ENCODE data around the gene DENND10.
"Not testable (repeated sequence)": the region's sequence is repeated elsewhere in the genome, so short reads cannot be mapped to it uniquely, and the experiment has no call there.

DENND10 gene

DNA sequence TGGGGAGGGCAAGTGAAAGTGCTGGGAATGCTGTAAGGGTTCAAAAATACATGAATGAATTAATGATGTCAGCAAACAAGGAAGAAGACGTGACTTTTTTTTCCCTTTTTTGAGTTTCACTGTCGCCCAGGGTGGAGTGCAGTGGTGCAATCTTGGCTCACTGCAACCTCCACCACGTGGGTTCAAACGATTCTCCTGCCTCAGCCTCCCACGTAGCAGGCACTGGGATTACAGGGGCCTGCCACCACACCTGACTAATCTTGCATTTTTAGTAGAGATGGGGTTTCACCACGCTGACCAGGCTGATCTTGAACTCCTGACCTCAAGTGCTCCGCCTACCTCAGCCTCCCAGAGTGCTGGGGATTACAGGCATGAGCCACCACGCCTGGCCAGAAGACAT lies 30.0 kb downstream of the DENND10 start:
- no peak for DNase-seq

DNA sequence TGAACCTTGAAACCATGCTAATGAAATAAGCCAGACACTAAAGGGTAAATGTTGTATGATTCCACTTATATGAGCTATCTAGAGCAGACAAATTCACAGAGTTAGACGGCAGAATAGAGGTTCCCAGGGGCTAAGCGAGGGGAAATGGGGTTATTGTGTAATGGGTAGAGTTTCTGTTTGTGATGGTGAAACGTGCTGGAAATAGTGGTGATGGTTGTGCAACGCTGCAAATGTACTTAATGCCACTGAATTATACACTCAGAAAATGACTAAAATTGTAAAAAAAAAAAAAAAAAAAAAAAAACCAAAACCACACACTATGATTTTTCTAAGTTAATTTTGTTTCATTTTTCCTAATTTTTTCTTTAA lies 31.6 kb downstream of the DENND10 start:
- DNase-seq, result no peak

DNA sequence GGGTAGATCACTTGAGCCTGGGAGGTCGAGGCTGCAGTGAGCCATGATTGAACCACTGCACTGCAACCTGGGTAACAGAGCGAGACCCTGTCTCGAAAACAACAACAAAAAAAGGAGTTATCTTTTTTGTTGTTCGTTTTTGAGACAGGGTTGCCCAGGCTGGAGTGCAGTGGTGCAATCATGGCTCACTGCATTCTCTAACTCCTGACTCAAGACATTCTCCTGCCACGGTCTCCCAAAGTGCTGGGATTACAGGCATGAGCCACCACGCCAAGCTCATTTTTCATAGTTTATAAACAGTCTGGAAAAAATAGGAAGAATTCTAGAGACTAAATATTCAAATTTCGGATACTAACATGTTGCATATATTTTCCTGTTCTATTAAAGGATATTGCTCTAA lies 32.2 kb downstream of the DENND10 start:
- no peak for DNase-seq

DNA sequence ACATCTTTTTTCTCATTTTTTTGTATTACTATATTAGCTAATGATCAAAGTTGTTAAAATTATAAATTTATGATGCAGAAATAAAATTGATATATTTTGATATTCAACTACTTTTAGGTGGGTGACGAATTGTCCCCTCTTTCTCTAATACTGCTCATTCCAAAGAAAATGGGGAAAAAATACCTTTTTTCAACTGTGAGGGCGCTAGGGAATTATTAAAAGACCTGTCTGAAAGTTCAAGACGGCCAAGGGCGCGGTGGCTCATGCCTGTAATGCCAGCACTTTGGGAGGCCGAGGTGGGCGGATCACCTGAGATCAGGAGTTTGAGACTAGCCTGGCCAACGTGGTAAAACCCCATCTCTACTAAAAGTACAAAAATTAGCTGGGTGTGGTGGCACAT lies 34.0 kb downstream of the DENND10 start:
- not testable (repeated sequence) for DNase-seq

DNA sequence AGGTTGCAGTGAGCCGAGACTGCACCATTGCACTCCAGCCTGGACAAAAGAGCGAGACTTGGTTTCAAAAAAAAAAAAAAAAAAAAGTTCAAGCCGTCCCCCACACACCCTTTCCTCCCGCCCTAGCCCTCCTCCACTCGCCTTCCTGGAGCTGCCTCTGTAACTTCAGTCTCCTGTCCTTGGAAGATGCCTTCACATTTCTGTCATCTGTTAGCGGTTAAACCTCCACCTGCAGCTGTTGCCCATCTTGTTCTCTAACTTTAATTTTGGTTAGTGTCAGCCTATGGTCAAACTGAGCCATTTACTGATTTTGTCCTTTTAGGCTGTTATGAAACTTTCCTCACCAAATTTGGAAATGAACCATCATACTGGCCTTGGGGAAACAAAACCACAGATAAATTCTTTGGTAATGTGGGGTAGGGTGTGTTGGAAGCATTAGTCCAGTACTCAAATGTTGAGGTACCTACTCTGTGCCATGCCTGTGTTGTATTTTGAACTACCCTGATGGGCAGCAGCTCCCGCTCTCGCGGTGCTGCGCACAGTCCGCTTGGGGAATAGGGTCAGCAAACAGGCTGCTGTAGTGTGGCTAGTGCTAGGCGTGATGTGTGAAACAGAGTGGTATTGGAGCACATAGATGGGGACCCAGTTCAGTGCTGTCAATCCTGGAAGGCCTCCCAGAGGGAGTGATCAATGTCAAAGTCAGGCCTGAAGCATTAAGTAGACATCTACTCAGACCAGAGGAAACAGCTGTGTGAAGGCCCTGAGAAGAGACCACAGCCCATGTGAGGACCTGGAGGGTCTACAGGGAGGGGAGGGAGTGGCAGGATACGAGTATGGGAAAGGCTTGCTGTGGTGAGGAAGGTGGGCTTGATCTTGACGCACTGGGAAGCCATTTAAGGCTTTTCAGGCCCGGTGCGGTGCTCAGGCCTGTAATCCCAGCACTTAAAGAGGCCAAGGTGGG lies 34.7 kb downstream of the DENND10 start:
- no peak for DNase-seq

DNA sequence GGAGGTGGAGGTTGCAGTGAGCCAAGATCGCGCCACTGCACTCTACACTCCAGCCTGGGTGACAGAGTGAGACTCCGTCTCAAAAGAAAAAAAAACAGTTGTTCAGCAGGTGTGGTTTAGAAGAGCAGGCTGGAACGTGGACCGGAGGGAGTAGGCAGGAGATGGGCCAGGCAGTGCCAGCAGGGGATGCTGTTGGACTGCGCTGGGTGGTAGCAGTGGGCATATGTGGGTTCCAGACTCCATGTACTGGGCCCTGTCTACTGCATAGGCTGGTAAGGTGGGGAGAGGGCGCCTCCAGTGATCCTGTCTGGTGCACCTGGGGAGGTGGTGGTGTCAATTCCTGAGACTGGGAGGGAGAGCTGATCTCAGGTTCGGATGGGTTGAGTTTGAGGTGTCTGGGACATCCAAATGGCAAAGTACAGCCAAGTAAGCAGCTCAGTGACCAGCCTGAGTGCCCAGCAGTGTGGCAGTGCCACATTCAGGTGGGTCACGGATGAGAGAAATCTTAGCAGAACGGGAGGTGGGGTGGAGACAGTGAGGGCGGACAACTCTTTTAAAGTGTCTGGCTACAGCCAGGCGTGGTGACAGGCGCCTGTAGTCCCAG lies 35.7 kb downstream of the DENND10 start:
- peak; percentile 45 for DNase-seq

DNA sequence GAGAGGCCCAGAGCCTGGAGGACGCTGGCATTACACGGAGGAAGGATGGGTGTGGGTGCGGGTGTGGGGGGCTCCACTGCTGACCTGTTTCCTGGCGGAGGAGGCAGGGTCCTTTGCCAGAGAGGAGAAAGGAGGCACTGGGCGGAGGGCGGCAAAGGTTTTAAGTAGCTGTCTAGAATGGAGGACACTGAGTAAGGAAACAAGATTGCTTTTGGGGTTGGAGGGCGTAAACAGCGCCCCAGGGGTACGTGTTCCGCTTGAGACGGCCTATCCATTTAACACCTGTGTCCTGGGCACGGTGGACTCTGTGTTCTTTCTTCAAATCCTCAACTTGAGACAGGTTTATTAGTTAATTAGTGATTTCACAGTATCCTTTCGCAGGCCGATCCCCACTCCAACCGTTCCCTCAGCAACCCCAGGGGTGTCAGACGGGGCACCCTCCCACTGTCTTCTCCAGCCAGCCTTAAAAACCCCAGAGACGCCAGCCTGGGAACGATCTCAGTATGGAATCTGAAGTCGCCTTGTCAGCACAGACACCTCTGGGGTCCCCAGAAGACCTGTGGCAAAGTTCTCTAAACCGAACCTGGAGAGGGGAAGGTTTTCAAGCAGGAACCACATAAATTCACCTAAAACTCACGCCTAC lies 36.8 kb downstream of the DENND10 start:
- no peak for DNase-seq

DNA sequence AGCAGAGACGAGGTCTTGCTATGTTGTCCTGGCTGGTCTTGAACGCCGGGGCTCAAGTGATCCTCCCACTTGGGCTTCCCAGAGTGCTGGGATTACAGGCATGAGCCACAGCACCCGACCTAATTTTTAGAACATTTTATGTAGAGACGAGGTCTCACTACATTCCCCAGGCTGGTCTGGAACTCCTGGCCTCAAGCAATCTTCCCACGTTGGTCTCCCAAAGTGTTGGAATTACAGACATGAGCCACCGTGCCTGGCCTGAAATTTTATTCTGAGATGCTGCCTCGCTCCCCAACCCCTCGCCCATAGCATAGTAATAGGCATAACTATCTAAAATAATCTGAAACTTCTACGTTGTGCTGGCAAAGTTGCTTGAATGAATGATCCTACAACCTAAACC lies 39.7 kb downstream of the DENND10 start:
- DNase-seq, result no peak

DNA sequence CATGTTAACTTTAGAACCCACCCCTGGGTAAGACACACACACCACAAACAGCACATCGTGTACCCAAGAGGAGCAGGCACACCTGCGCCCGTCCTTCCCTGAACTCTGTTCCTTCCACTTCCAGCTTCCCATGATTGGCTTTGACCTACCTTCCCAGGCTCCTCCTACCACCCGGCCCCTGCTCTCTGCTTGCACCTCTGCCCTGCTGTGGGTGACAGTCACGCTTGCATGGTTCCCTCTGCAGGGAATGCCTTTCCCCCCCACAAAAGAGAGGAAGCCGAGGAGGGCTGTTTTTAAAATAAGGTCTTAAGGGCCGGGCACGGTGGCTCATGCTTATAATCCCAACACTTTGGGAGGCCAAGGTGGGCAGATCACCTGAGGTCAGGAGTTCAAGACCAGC lies 45.2 kb downstream of the DENND10 start:
- DNase-seq, result no peak

DNA sequence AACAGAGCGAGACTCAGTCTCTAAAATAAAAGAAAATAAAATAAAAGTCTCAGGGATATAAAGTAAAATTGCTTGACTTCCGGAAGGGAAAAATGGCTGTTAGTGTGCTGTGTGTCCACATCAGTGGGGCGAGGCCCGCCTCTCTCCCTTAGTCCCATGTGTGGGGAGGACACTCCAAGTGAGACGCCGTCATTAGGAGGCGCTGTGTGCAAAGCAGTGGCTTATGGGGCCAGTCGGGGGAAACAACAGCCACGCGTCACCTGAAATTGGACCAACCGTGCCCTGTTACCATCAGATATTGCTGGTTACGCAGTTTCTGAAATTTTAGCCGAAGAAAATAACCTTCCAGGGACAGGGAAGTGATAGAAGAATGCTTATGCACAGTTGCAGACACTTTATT lies 45.8 kb downstream of the DENND10 start:
- DNase-seq, result no peak

DNA sequence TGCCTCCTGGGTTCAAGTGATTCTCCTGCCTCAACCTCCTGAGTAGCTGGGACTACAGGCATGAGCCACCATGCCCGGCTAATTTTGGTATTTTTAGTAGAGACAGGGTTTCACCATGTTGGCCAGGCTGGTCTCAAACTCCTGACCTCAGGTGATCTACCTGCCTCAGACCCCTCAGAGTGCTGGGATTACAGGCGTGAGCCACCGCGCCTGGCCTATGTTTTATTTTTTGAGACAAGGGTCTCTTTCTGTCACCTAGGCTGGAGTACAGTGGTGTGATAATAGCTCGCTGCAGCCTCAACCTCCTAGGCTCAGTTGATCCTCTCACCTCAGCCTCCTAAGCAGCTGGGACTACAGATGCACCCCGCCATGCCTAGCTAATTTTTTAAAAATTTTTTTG lies 47.7 kb downstream of the DENND10 start:
- DNase-seq, result not testable (repeated sequence)

DNA sequence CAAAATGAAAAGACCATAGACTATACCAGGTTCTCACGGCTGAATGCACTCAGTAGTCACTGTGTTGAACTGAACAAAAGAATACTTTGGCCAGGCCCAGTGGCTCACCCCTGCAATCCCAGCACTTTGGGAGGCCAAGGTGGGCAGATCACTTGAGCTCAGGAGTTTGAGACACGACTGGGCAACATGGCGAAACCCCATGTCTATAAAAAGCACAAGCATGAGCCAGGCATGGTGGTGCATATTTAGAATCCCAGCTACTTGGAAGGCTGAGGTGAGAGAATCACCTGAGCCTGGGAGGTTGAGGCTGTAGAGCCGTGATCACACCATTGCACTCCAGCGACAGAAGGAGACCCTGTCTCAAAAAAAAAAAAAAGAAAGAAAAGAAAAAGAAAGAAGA lies 49.1 kb downstream of the DENND10 start:
- DNase-seq, result no peak

DNA sequence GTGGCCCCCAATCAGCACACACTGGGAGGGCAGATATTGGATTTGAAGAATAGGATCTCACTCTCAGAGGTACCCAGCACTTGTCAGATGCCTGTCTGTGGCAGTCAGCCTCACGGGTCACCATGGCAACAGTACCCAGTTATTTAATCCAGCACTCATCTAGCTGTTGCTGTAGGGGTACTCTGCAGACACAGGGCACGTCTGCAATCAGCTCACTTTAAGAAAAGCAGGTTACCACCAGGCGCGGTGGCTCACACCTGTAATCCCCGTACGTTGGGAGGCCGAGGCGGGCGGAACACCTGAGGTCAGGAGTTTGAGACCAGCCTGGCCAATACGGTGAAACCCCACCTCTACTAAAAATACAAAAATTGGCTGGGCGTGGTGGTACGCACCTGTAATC lies 49.7 kb downstream of the DENND10 start:
- DNase-seq, result no peak

DNA sequence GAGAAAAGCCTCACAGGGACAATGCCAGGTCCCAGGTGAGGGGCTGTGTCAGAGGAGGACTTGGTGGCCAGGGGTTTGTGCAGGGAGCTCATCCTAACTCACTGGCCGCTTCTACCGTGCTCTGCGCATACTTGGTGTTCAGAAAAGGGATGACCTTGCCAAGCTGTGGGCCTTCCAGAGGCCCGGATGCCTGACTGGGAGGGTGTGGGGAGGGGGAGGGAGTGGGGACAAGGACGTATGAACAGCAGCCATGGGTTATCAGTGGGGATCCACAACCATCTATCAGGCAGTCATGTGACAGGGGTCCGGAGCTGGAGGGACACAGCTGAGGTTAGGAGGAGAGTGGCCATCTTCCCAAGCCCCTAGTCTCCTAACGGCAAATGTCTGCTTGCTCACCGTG lies 55.4 kb downstream of the DENND10 start:
- no peak for DNase-seq

DNA sequence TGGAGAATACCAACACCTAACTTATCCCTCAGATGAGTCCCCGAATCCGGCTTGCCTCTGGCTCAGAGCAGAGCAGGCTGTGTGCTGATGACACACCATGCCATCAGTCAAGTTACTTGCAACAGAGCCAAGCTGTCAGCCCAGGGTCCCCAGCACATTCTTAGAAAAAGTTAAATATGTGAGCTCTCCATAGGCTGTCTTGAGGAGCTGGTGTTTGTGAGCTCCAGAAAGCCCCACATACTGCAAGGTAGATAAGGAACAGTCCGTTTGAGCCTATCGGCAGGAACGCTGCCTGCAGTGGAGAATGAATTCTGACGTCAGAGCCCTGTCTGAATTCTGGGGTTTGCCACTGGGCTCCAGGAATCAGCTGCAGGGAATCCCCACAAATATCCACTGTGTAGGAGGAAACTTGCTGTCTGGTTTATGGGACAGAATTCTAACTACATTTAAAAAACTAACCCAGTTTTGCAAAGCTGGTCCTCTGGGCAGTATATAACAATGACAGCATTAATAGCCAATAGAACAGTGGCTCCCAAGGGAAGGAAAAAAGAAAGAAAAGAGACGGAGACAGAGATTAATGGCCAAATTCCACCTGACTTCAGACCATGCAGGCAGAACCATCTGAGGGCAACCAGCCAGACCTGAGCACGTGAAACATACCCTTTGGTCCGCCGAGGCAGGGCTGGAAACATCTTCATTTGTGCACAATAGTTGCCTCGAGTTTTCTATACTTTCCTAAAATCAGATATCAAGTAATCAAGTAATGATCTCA lies 58.0 kb downstream of the DENND10 start:
- DNase-seq, result no peak

DNA sequence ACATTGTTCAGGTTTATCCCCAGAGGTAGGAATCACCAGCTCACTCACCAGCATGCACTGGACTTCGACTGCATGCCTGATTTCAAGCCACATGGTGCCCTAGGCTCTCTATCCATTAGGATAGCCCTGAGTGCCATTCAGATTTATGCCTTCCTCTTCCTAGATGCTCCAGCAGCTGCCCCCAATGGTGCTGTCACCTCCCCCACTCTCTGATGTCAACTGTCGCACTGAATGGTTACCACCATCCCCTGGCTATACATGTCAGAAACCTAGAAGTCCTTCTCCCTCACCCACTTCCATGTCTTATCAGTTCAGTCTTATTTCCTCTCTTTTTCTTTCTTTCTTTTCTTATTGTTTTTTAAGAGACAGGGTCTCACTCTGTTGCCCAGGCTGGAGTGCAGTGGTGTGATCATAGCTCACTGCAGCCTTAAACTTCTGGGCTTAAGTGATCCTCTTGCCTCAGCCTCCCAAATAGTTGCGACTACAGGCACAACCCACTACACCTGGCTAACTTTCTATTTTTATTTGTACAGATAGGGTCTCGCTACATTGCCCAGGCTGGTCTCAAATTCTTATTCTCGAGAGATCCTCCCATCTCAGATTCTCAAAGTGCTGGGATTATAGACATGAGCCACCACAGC lies 58.7 kb downstream of the DENND10 start:
- no peak for DNase-seq

DNA sequence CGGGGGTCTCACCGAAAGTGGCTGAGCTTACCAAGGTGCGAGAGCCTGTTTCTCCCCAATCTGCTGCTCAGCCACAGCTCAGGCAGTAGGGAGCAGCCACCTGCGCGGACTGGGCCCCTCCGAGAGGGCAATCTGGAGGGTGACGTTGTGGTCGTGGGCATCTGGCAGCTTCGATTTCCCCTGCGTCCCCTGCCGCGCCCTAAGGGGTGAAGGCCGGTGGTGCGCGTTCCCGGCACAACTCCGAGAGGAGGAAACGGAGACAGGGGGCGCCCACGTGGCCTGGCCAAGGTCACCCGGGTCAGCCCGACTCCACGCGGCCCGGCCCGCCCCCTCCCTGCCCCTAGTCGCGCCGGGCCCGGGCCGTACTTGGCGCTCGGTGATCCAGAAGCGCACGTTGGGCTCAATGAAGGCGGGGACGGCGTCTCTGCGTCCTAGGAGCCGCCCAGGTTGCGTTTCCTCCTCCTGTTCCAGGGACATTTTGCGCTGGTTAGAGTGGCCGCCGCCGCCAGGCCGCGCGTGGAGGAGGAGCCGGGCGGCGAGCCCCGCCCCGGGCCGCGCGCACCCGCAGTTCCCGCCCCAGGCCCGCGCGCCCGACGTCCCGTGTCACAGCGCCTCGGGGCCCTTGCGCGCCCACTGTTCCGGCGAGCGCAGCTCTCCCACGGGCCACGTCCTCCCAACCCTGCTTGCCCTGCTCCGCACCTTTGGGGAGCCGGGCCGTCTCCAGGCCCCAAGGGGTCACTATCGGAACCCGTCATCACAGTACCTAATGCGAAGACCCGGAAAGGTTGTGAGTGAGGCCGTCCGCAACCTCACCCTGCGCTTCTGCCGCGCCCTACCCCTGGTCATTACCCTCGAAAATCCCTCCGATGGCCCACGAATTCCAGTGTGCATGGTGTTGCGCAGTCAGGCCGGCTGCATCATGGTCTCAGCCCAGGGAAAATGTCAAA lies 61.5 kb downstream of the DENND10 start, which contains the start of gene SFXN4:
Gene SFXN4 (minus strand): TSS at position 544 of the 947 bp plus-strand sequence. CDS start 67 bp downstream, at position 477.
- peak; percentile 73 for DNase-seq

DNA sequence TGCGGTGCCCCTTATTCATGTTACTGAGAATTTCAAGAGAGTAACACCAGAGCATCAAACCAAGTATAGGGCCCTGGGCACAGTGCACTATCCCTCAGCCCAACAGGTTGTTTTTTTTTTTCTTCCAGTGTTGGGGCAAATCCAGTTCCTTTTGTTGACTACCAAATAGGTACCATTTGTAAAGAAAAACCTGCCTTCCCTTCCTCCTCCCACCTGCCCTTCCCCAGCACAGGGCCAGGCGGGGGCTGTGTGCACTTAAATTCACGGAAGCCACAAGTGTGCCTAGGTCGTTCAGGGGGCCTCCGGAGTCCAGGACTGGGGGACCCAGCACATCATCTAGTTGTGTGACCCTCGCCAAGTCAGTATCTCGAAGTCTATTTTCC lies 62.2 kb downstream of the DENND10 start:
- DNase-seq, result no peak

DNA sequence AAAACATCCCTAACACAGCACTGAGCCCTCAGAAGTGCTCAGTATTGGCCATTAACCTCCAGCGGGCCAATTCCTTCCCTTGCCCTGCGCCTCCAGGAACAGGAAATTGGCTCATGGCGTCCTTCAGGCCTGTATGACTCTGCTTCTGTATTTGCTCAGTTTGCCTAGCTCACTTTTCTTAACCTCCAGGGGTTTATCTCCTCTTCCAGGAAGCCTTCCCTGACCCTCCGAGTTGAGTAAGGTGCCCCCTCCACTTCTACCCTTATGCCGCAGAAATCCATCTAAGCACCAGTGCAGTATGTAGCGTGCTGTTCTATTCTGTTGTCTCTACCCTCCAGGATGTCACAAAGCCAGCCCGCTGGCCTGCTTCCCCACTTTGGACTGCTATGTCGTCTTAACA lies 62.7 kb downstream of the DENND10 start:
- no peak for DNase-seq

DNA sequence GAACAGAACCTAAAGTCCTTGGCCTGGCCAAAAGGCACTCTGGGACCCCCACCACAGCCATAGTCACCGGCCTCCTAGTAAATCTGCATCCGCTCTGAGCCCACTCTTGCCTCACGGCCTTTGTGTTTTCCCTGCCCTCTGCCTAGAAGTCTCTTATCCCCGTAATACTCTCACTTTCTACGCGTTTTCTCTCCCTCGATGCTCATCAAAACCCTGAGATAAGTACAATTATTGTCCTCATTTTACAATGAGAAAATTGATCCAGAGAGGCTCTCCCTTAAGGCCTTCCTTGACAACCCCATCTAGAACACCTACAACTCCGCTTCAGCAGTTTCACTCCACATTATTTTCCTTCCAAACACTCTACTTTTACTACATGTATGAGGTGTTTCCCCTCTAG lies 63.1 kb downstream of the DENND10 start:
- no peak for DNase-seq

DNA sequence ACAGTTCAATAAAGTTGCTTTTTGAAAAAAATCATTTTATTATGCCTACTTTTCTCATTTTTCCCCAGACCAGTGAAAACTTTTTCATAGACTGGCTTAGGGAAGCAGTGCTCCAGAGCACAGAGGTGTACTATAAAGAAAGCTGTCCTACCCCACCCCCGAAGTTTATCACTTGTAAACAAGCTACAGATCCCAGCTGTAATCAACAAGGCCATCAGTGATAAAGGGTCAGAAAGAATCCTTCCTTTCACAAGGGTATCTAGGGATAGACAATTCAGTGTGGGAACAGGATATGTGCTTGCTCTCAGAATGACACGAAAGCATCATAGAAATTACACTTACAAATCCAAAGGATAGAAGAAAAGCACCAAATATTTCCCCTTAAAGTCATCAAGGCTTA lies 70.2 kb downstream of the DENND10 start:
- DNase-seq, result no peak

All from EL (cell line).